Embryonic facial prominence (tissue), 1 donor: ENCODE measurements around the gene MGAT4D.
"Not testable (repeated sequence)": the region's sequence is repeated elsewhere in the genome, so short reads cannot be mapped to it uniquely, and the experiment has no call there.

Experiments
- DNase-seq: peaks from one replicate; pipeline ENCODE4 v3.0.0-alpha.2; 2016; ENCODE audit errors: extremely low spot score

Gene MGAT4D

GRCh38 chr4:140439644-140440142, 58.4 kb downstream of the MGAT4D start:
- DNase-seq = no peak

DNA sequence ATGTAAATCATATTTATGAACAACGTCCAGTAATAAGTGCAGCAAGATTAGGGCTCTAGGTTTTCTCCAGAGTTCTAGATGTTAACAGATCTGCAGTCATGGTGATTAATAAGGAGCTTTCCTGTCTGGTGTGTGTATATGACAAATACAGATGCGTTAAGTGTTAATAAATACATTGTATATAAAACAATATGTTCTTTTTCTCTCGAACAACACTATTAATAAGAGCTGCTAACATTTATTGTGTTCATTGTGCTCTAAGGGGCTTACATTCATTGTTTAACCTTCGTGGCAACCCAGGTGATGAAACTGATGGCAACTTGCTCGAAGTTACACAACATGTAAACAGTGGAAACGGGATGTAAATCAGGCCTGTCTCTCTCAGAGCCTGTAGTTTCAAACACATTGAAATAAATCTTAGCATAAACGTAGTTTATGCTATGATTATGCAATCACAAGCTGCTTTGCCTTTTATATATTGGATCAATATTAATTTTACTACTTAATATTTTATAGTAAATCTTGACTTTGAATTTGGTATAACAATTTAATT, 70.1 kb downstream of the MGAT4D start:
- no peak for DNase-seq

DNA sequence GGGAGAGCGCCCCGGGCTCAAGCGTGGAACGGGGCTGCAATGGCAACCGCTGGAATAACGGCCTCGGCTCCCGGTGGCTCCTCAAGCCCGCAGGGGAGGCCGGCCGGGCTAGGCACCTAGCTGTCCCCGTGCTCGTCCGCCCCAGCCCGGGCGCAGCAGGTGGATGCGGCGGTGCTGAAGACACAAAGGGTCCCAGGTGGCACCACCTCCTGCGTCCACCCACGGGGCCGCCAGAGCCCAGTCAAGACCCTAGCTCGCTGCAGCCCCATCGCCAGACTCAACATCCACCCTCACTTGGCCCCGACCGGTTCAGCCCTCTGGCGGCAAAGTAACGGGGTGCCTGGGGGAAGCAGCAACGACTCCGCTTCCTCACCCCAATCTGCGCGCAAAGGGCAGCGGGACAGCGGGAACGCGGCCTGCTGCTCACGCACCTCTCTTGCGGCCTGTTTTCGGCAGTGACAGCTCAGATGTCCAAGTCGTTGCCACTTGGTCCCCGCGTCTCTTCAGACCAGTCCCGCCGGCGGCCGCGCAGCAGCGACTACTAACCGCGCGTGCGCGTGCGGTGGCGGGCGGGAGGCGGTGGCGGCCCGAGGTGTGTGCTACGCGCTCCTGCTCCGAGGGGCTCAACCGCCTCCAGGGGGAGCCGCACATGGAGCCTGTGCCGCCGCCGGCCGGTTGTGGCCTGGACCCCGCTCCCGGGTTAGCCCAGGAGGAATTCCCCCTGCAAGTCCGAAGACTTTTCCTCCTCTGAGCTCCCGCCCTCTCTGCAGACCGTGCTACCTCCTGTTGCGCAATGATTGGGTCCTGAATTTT, 70.8 kb downstream of the MGAT4D start, which contains the start of gene CLGN:
Gene CLGN, minus strand, starts transcription at position 543 of the 813 bp plus-strand sequence. CDS start 14,570 bp downstream, outside the sequence.
- peak; percentile 23 for DNase-seq

DNA sequence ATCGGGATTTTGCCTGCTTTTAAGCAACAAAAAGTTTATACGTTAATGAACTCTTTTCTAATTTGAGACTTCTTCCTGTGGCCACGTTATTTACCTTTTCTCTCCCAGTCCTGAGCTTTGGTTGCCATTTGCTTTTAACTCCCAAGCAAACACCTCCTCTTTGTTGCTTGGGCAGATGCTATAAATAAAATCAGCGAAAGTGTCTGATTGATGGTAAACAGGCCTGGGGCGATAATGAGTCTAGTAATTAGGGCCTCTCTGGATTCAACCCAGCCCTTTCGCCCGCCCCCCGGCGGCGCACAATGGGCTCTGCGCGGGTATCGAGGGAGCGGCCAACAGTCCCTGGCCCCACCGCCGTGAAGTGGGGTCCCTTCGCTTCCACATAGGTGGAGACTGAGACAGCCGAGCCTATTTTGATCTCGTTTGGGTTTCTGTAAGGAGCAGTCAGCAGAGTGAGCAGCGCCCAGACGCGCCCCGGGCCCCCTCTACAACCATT, 71.4 kb downstream of the MGAT4D start:
- no peak for DNase-seq

- no peak for DNase-seq
These were observed 75.0 kb downstream of the MGAT4D start for GRCh38 chr4:140423106-140423505.

DNA sequence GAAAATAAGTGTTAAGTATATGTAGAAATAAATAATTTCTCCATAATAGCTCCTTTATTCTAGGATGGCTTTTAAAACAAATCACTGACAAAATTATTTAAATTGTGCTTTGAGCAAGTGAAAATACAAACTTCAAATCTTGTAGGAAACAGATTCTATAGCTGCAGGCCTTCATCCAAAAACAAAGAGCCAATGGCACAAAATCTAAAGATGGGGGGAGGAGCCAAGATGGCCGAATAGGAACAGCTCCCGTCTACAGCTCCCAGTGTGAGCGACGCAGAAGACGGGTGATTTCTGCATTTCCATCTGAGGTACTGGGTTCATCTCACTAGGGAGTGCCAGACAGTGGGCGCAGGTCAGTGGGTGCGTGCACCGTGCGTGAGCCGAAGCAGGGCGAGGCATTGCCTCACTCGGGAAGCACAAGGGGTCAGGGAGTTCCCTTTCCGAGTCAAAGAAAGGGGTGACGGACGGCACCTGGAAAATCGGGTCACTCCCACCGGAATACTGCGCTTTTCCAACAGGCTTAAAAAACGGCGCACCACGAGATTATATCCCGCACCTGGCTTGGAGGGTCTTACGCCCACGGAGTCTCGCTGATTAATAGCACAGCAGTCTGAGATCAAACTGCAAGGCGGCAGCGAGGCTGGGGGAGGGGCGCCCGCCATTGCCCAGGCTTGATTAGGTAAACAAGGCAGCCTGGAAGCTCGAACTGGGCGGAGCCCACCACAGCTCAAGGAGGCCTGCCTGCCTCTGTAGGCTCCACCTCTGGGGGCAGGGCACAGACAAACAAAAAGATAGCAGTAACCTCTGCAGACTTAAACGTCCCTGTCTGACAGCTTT, 84.7 kb downstream of the MGAT4D start:
- not testable (repeated sequence) for DNase-seq

DNA sequence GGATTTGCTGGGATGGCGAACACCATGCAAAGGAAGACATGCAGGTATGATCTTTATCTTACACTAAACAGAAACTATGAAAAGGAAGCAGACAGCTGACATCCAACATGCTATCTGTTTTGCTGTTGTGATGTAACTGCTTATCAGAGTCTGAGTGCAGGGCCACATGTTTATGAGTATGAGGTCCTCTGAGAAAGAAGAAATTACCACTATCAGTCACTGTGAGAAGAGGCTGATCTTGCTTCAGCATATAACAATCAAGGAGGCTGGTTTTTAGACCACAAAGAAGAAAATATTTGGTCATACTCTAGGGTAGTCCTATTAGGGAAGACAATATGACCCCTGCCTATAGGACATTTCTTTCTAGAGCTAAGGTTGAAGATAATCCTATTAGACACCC, 89.1 kb downstream of the MGAT4D start:
- DNase-seq = no peak

GRCh38 chr4:140406292-140406691, 91.8 kb downstream of the MGAT4D start:
- no peak for DNase-seq

DNA sequence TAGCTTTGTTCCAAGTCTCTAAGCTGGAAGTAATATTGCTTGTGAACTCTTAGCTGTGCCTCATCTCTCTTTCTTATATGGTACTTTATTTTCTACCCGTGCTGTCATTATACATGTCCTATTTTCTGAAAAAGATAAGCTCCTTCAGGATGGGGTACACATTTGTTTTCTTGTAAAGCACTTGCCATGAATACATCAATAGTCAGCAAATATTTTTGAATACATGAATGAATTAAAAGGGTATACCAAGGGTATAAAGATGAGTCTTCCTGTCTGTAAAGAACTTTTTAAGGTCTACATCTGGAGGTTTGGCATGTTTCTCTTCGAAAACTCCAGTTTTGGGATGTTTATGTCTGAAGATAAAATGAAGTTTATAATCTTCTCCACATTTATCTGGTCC, 98.0 kb downstream of the MGAT4D start:
- DNase-seq = no peak

DNA sequence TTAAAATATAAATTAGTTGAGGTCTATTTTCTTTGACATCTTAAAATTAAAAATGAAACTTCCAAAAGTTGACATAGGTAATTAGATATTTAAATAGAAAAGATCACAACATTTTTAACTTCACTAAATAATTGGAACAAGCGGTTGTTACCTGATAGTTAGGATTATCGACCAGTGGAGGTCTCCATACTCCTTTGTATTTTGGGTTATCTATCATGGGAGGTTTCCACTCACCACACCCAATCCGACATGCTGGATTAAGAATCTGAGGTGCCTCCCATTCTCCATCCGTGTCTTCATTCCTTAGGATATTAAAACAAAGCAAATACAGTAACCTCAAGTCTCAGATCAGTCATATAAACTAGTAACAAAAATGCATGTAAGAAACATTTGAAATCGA, 102.4 kb downstream of the MGAT4D start:
- no peak for DNase-seq
